Measurements from ENCODE around the gene SLC25A39. TPM values are rescaled to one million over a fixed set of nuclear protein-coding genes. Genes with fewer than 3 reads are reported as not detected.

The SLC25A39 gene
- total RNA-seq, 3 donors from 2014 or later (not counting 1 experiment from before 2014, with no cell fraction given), result 82.4 to 105 (median 97.9) TPM

- H3K4me3 Mint-ChIP-seq, result peak overlapping the region; percentile 25
- peaks cover 20% of the 10 kb centered on the region for H3K27me3 ChIP-seq (ENCODE audit: control insufficient read depth, insufficient read depth, low read length)
- DNase-seq, result no peak
- intact Hi-C loops (cut with micrococcal nuclease), result no loop called here
- no peaks in the 10 kb centered on the region for H3K9me3 ChIP-seq (ENCODE audit: control insufficient read depth, insufficient read depth, low read length)
- peak in 2 of 3 donors; percentile 16 to 19 for ATAC-seq
- H3K4me1 Mint-ChIP-seq, result peaks cover 11 to 18% of the 10 kb centered on the region in 2 donors
- H3K27ac Mint-ChIP-seq, result no peak overlapping the region
- no peak for TF ChIP-seq CTCF (IDR thresholded peaks at IDR 0.05)
- no peak overlapping the region for H3K4me3 ChIP-seq (ENCODE audit: low read length)
- no peaks in the 10 kb centered on the region for H3K36me3 ChIP-seq (ENCODE audit: control insufficient read depth, insufficient read depth, low read length)
- H3K9me3 Mint-ChIP-seq, result no peaks in the 10 kb centered on the region
- peaks cover 22% of the 10 kb centered on the region for H3K4me1 ChIP-seq (ENCODE audit: control insufficient read depth, insufficient read depth, low read length)
- WGBS (ENCODE audit: insufficient coverage), result 7% methylated on average over 26 of the region's 26 CpGs
- H3K27ac ChIP-seq (ENCODE audit: low read length), result no peak overlapping the region
- no peaks in the 10 kb centered on the region for H3K36me3 Mint-ChIP-seq
- peaks cover 19 to 21% of the 10 kb centered on the region in 2 donors for H3K27me3 Mint-ChIP-seq (ENCODE audit: low read depth in 2 of 2)
Observed at GRCh38 chr17:44307387-44308186, 17.0 kb downstream of the SLC25A39 start.

GRCh38 chr17:44304651-44305050, 20.0 kb downstream of the SLC25A39 start:
- Histone ChIP-seq H3K36me3 (ENCODE audit: control insufficient read depth, insufficient read depth, low read length) (no peaks in the 10 kb centered on the region), H3K27ac (ENCODE audit: low read length) (no peak overlapping the region), H3K27me3 (ENCODE audit: control insufficient read depth, insufficient read depth, low read length) (peaks cover 20% of the 10 kb centered on the region), H3K4me3 (ENCODE audit: low read length) (no peak overlapping the region), H3K4me1 (ENCODE audit: control insufficient read depth, insufficient read depth, low read length) (peaks cover 22% of the 10 kb centered on the region), H3K9me3 (ENCODE audit: control insufficient read depth, insufficient read depth, low read length) (no peaks in the 10 kb centered on the region)
- no peak overlapping the region for H3K27ac Mint-ChIP-seq
- H3K9me3 Mint-ChIP-seq, result no peaks in the 10 kb centered on the region
- H3K4me3 Mint-ChIP-seq, result no peak overlapping the region
- no peak for TF ChIP-seq CTCF (IDR thresholded peaks at IDR 0.05)
- no peaks in the 10 kb centered on the region for H3K36me3 Mint-ChIP-seq
- DNase-seq, result no peak
- peaks cover 20 to 27% of the 10 kb centered on the region in 2 donors for H3K27me3 Mint-ChIP-seq (ENCODE audit: low read depth in 2 of 2)
- intact Hi-C loops (cut with micrococcal nuclease), result no loop called here
- H3K4me1 Mint-ChIP-seq, result peaks cover 11 to 12% of the 10 kb centered on the region in 2 donors
- ATAC-seq, result no peak

- Mint-ChIP-seq H3K9me3 (no peaks in the 10 kb centered on the region), H3K36me3 (no peaks in the 10 kb centered on the region), H3K4me1 (no peaks in the 10 kb centered on the region), H3K4me3 (no peak overlapping the region), H3K27ac (no peak overlapping the region), H3K27me3 (ENCODE audit: low read depth in 2 of 2) (peaks cover 7 to 13% of the 10 kb centered on the region in 2 donors)
- no peak overlapping the region for H3K4me3 ChIP-seq (ENCODE audit: low read length)
- peaks cover 10% of the 10 kb centered on the region for H3K4me1 ChIP-seq (ENCODE audit: control insufficient read depth, insufficient read depth, low read length)
- no peak for ATAC-seq
- DNase-seq, result no peak
- 81% methylated on average over 3 of the region's 3 CpGs for WGBS (ENCODE audit: insufficient coverage)
- no peaks in the 10 kb centered on the region for H3K27me3 ChIP-seq (ENCODE audit: control insufficient read depth, insufficient read depth, low read length)
- H3K27ac ChIP-seq (ENCODE audit: low read length), result no peak overlapping the region
- H3K9me3 ChIP-seq (ENCODE audit: control insufficient read depth, insufficient read depth, low read length), result no peaks in the 10 kb centered on the region
- intact Hi-C loops (cut with micrococcal nuclease), result no loop called here
- H3K36me3 ChIP-seq (ENCODE audit: control insufficient read depth, insufficient read depth, low read length), result no peaks in the 10 kb centered on the region
- no peak for TF ChIP-seq CTCF (IDR thresholded peaks at IDR 0.05)
Observed at GRCh38 chr17:44297975-44298374, 26.6 kb downstream of the SLC25A39 start.

Measured in natural killer cell (primary cell).